Erythroblast (primary cell): ENCODE data around the gene HMGCS1.

ENCODE experiments used
- GATA1 ChIP-seq: IDR thresholded peaks from 2 replicates; pipeline ENCODE4 v1.6.1; 2011; ENCODE audit warnings: low read depth, mild to moderate bottlenecking, control low read depth, low read length, moderate library complexity
- POLR2A ChIP-seq: IDR thresholded peaks from 2 replicates; pipeline ENCODE4 v1.6.1; 2011; ENCODE audit warnings: mild to moderate bottlenecking, low read length

GRCh38 chr5:43353668-43354067, 40.5 kb upstream of the HMGCS1 start:
- TF ChIP-seq POLR2A (no peak), GATA1 (no peak)
